Small intestine (tissue), 7 donors: Measurements from ENCODE around the gene DNAJC9. TPM values are rescaled to one million over a fixed set of nuclear protein-coding genes. Genes with fewer than 3 reads are reported as not detected.
"Not testable (repeated sequence)": the region's sequence is repeated elsewhere in the genome, so short reads cannot be mapped to it uniquely, and the experiment has no call there.

Experiments
- DNase-seq, 2 donors: peaks; one replicate each; pipeline versions ENCODE4 v3.0.0 to v3.0.0-alpha.2; 2013
- FAIRE-seq: peaks from 2 replicates; lab custom pipeline; 2012; peaks lifted over from hg19 to GRCh38; lab: Jason Lieb, UNC
- H3K27ac ChIP-seq, 3 donors: one replicate each; pipeline ENCODE4 v1.5.1; 2013; ENCODE audit warnings: low read length in 2 of 3, mild to moderate bottlenecking in 2 of 3, control low read depth in 1 of 3, inconsistent platforms in 1 of 3, low read depth in 1 of 3, moderate library complexity in 1 of 3
- H3K27me3 ChIP-seq, 3 donors: one replicate each; pipeline ENCODE4 v1.6.1; 2013; ENCODE audit warnings: low read length in 3 of 3, inconsistent platforms in 1 of 3; ENCODE audit not compliant: control insufficient read depth in 3 of 3, insufficient read depth in 3 of 3
- H3K36me3 ChIP-seq, 3 donors: one replicate each; pipeline ENCODE4 v1.6.1; 2013; ENCODE audit warnings: low read length in 3 of 3, inconsistent platforms in 1 of 3, low read depth in 1 of 3, mild to moderate bottlenecking in 1 of 3, moderate library complexity in 1 of 3; ENCODE audit not compliant: control insufficient read depth in 3 of 3, insufficient read depth in 2 of 3
- H3K4me1 ChIP-seq, 3 donors: one replicate each; pipeline ENCODE4 v1.6.1; 2013; ENCODE audit warnings: low read length in 2 of 3, inconsistent platforms in 1 of 3, low read depth in 1 of 3, mild to moderate bottlenecking in 1 of 3, moderate library complexity in 1 of 3; ENCODE audit not compliant: control insufficient read depth in 3 of 3, insufficient read depth in 2 of 3
- H3K4me3 ChIP-seq, 3 donors: one replicate each; pipeline ENCODE4 v1.5.1; 2013; ENCODE audit warnings: low read length in 3 of 3, control low read depth in 1 of 3, inconsistent platforms in 1 of 3, low read depth in 1 of 3, mild to moderate bottlenecking in 1 of 3, moderate library complexity in 1 of 3
- H3K9me3 ChIP-seq, 2 donors: one replicate each; pipeline ENCODE4 v1.6.1; 2013; ENCODE audit warnings: low read depth in 1 of 2, low read length in 1 of 2; ENCODE audit not compliant: control insufficient read depth in 2 of 2, insufficient read depth in 1 of 2
- WGBS, 3 donors: extraction: QIAGEN DNeasy Blood & Tissue Kit; methylation state at CpG; one replicate each; pipeline ENCODE4 v1.1.7; 2013; 5-methylcytosine and 5-hydroxymethylcytosine counted together
- polyA plus RNA-seq, 4 donors: library from polyadenylated mRNA; stranded (reverse) in 3 of 4; unstranded in 1 of 4; fragments of 200-250 nt in 3 of 4; fragments of 120-200 nt in 1 of 4; gene quantifications; one replicate each; pipeline versions ENCODE4 v1.2.1 to v1.2.3, GENCODE V29; 2013
- donor health status: healthy with polysubstance abuse.
- donor health status: control.
- donor health status: control.
- donor health status: Bipolar disorder and iron deficiency.
- donor health status: healthy.

DNAJC9 gene
- polyA plus RNA-seq, 4 donors: 11.4 to 24.0 (median 17.1) TPM

GRCh38 chr10:73262880-73263555, 16.0 kb upstream of the DNAJC9 start:
- Histone ChIP-seq H3K27me3 (no peaks in the 10 kb centered on the region), H3K4me1 (no peaks in the 10 kb centered on the region), H3K27ac (no peak overlapping the region), H3K9me3 (peaks cover 0 to 13% of the 10 kb centered on the region in 2 donors), H3K4me3 (no peak overlapping the region), H3K36me3 (no peaks in the 10 kb centered on the region)
- no peak for DNase-seq
- no peak for FAIRE-seq
- WGBS, 3 donors: 20 to 54% (median 37%) methylated on average over 5 of the region's 5 CpGs

GRCh38 chr10:73262105-73262730, 15.2 kb upstream of the DNAJC9 start:
- no peak overlapping the region for H3K27ac ChIP-seq
- H3K9me3 ChIP-seq: peaks cover 0 to 13% of the 10 kb centered on the region in 2 donors
- DNase-seq: no peak
- H3K27me3 ChIP-seq: no peaks in the 10 kb centered on the region
- FAIRE-seq: no peak
- H3K4me1 ChIP-seq: no peaks in the 10 kb centered on the region
- 68 to 73% (median 72%) methylated on average over 4 of the region's 4 CpGs for WGBS, 3 donors
- no peak overlapping the region for H3K4me3 ChIP-seq
- H3K36me3 ChIP-seq: no peaks in the 10 kb centered on the region

GRCh38 chr10:73261362-73261995, 14.4 kb upstream of the DNAJC9 start:
- Histone ChIP-seq H3K27ac (no peak overlapping the region), H3K27me3 (no peaks in the 10 kb centered on the region), H3K36me3 (no peaks in the 10 kb centered on the region), H3K4me3 (no peak overlapping the region), H3K9me3 (peaks cover 0 to 13% of the 10 kb centered on the region in 2 donors), H3K4me1 (no peaks in the 10 kb centered on the region)
- 93 to 96% (median 94%) methylated on average over 9 of the region's 9 CpGs for WGBS, 3 donors
- no peak for DNase-seq
- FAIRE-seq: no peak

- WGBS, 3 donors: 95 to 97% (median 96%) methylated on average over 10 of the region's 10 CpGs
- H3K4me3 ChIP-seq: not testable (repeated sequence)
Observed at GRCh38 chr10:73258612-73259011, 11.6 kb upstream of the DNAJC9 start.

GRCh38 chr10:73253225-73253555, 6.1 kb upstream of the DNAJC9 start:
- H3K27ac ChIP-seq: peak overlapping the region; percentile 75 to 95 (median 84)
- no peaks in the 10 kb centered on the region for H3K27me3 ChIP-seq
- 0% methylated on average over 4 of the region's 4 CpGs for WGBS, 3 donors
- no peaks in the 10 kb centered on the region for H3K9me3 ChIP-seq
- FAIRE-seq (no peak), DNase-seq (no peak)
- H3K36me3 ChIP-seq: peaks cover 2 to 18% (median 2%) of the 10 kb centered on the region in 3 donors
- H3K4me1 ChIP-seq: peaks cover 2 to 14% (median 2%) of the 10 kb centered on the region in 3 donors
- peak overlapping the region; percentile 67 to 80 (median 69) for H3K4me3 ChIP-seq

More at GRCh38 chr10:73258612-73259011, 11.6 kb upstream of the DNAJC9 start:
- H3K9me3 ChIP-seq: peaks cover 0 to 13% of the 10 kb centered on the region in 2 donors
- not testable (repeated sequence) for H3K27me3 ChIP-seq, H3K36me3 ChIP-seq, H3K27ac ChIP-seq, H3K4me1 ChIP-seq, FAIRE-seq, DNase-seq

GRCh38 chr10:73252445-73253224, 5.6 kb upstream of the DNAJC9 start, which contains the start of gene MRPS16:
TSS of gene MRPS16 (minus strand) at chr10:73252644. CDS start at chr10:73252482, 162 bp downstream.
- Histone ChIP-seq H3K4me1 (peaks cover 2 to 16% (median 4%) of the 10 kb centered on the region in 3 donors), H3K4me3 (peak within 1 kb of the TSS; percentile 67 to 80 (median 69)), H3K27me3 (no peaks in the 10 kb centered on the region), H3K27ac (peak within 1 kb of the TSS; percentile 75 to 95 (median 84)), H3K9me3 (no peaks in the 10 kb centered on the region), H3K36me3 (peaks cover 2 to 18% (median 2%) of the 10 kb centered on the region in 3 donors)
- FAIRE-seq (no peak), DNase-seq (peak; percentile 98)
- WGBS, 3 donors: 0% methylated on average over 48 to 51 of the region's 51 CpGs

- DNase-seq (peak; percentile 15 to 40), FAIRE-seq (no peak)
- Histone ChIP-seq H3K4me3 (peak overlapping the region; percentile 67 to 80 (median 69)), H3K36me3 (peaks cover 2 to 18% (median 2%) of the 10 kb centered on the region in 3 donors), H3K9me3 (no peaks in the 10 kb centered on the region), H3K4me1 (peaks cover 2 to 17% (median 4%) of the 10 kb centered on the region in 3 donors), H3K27ac (peak overlapping the region; percentile 66 to 95 (median 84)), H3K27me3 (no peaks in the 10 kb centered on the region)
- WGBS, 3 donors: 7 to 13% (median 8%) methylated on average over 22 to 23 of the region's 23 CpGs
Observed at GRCh38 chr10:73251683-73252444, 4.8 kb upstream of the DNAJC9 start.
